ENCODE data around the gene TAF1B.

GRCh38 chr2:9971890-9972289 is 128.6 kb downstream of the TAF1B start:
- TF ChIP-seq CTCF (IDR thresholded peaks at IDR 0.05), result no peak
- no peak for TF ChIP-seq POLR2AphosphoS5 (IDR thresholded peaks at IDR 0.05)

Measured in prostate gland (tissue), 2 donors.